Measurements from ENCODE around the gene SH3YL1.

GRCh38 chr2:187825-188224, 76.0 kb downstream of the SH3YL1 start:
- TF ChIP-seq CTCF (IDR thresholded peaks at IDR 0.05; ENCODE audit: insufficient read depth, low read depth, low read length) (no peak), EZH2 (IDR thresholded peaks at IDR 0.05; ENCODE audit: insufficient read depth, low read length) (no peak)
